ENCODE data around the gene SPEN. TPM values are rescaled to one million over a fixed set of nuclear protein-coding genes. Genes with fewer than 3 reads are reported as not detected.
"Not testable (repeated sequence)": the region's sequence is repeated elsewhere in the genome, so short reads cannot be mapped to it uniquely, and the experiment has no call there.

The SPEN gene
- polyA plus RNA-seq, 1 experiment, result 4.6 TPM

- Histone ChIP-seq H3K36me3 (ENCODE audit: control insufficient read depth, insufficient read depth, low read length) (no peaks in the 10 kb centered on the region), H3K27me3 (ENCODE audit: control insufficient read depth, insufficient read depth, low read length) (no peaks in the 10 kb centered on the region), H3K4me3 (ENCODE audit: low read depth, low read length) (no peak overlapping the region)
- DNase-seq (ENCODE audit: low read depth), result no peak
- CTCF ChIA-PET, result interaction anchor here (1.3 to 6.1 kb wide), 3 partner anchors 12 to 191 kb away, joined by 4 to 26 read pairs (median 19); no protein-coding TSS in a partner anchor
- POLR2A ChIA-PET, result no interaction called here
- peak; percentile 33 for TF ChIP-seq CTCF (IDR thresholded peaks at IDR 0.05; ENCODE audit: insufficient read depth, low read depth, low read length)
Observed at GRCh38 chr1:15803380-15803779, 44.1 kb upstream of the SPEN start.

- ChIA-PET POLR2A (no interaction called here), CTCF (interaction anchor here (0.6 to 6.1 kb wide), 4 partner anchors 11 to 190 kb away, joined by 4 to 26 read pairs (median 12); no protein-coding TSS in a partner anchor)
- no peaks in the 10 kb centered on the region for H3K36me3 ChIP-seq (ENCODE audit: control insufficient read depth, insufficient read depth, low read length)
Observed at GRCh38 chr1:15804060-15804459, 43.4 kb upstream of the SPEN start.

GRCh38 chr1:15807121-15807520, 40.4 kb upstream of the SPEN start:
- ChIA-PET CTCF (interaction anchor here (0.7 to 1.7 kb wide), 3 partner anchors 9 to 24 kb away, joined by 3 to 8 read pairs (median 4); no protein-coding TSS in a partner anchor), POLR2A (no interaction called here)
- Histone ChIP-seq H3K4me3 (ENCODE audit: low read depth, low read length) (no peak overlapping the region), H3K36me3 (ENCODE audit: control insufficient read depth, insufficient read depth, low read length) (no peaks in the 10 kb centered on the region), H3K27me3 (ENCODE audit: control insufficient read depth, insufficient read depth, low read length) (no peaks in the 10 kb centered on the region)
- no peak for TF ChIP-seq CTCF (IDR thresholded peaks at IDR 0.05; ENCODE audit: insufficient read depth, low read depth, low read length)
- no peak for DNase-seq (ENCODE audit: low read depth)

More at GRCh38 chr1:15804060-15804459, 43.4 kb upstream of the SPEN start:
- no peak overlapping the region for H3K4me3 ChIP-seq (ENCODE audit: low read depth, low read length)
- no peak for DNase-seq (ENCODE audit: low read depth)
- no peak for TF ChIP-seq CTCF (IDR thresholded peaks at IDR 0.05; ENCODE audit: insufficient read depth, low read depth, low read length)
- H3K27me3 ChIP-seq (ENCODE audit: control insufficient read depth, insufficient read depth, low read length), result no peaks in the 10 kb centered on the region

- POLR2A ChIA-PET; H3K36me3 ChIP-seq (ENCODE audit: control insufficient read depth, insufficient read depth, low read length); DNase-seq (ENCODE audit: low read depth); H3K27me3 ChIP-seq (ENCODE audit: control insufficient read depth, insufficient read depth, low read length); H3K4me3 ChIP-seq (ENCODE audit: low read depth, low read length): not testable (repeated sequence)
- CTCF ChIA-PET, result interaction anchor here (0.7 to 1.7 kb wide), 4 partner anchors 9 to 70 kb away, joined by 3 to 8 read pairs (median 4); no protein-coding TSS in a partner anchor
Observed at GRCh38 chr1:15807549-15807948, 40.0 kb upstream of the SPEN start, which contains the start of gene UQCRHL. Gene UQCRHL (minus strand): TSS chr1:15807649. CDS start chr1:15807649, 0 bp downstream.

GRCh38 chr1:15808955-15809354, 38.6 kb upstream of the SPEN start:
- POLR2A ChIA-PET, result no interaction called here
- TF ChIP-seq CTCF (IDR thresholded peaks at IDR 0.05; ENCODE audit: insufficient read depth, low read depth, low read length), result no peak
- Histone ChIP-seq H3K4me3 (ENCODE audit: low read depth, low read length) (no peak overlapping the region), H3K36me3 (ENCODE audit: control insufficient read depth, insufficient read depth, low read length) (no peaks in the 10 kb centered on the region), H3K27me3 (ENCODE audit: control insufficient read depth, insufficient read depth, low read length) (no peaks in the 10 kb centered on the region)
- CTCF ChIA-PET, result no interaction called here
- no peak for DNase-seq (ENCODE audit: low read depth)

GRCh38 chr1:15810073-15810472, 37.4 kb upstream of the SPEN start:
- H3K4me3 ChIP-seq (ENCODE audit: low read depth, low read length), result no peak overlapping the region
- ChIA-PET POLR2A (interaction anchor here (0.6 kb wide), 1 partner anchor 24 kb away, joined by 15 read pairs; no protein-coding TSS in a partner anchor), CTCF (interaction anchor here (0.8 kb wide), 1 partner anchor 11 kb away, joined by 4 read pairs; no protein-coding TSS in a partner anchor)
- H3K36me3 ChIP-seq (ENCODE audit: control insufficient read depth, insufficient read depth, low read length), result no peaks in the 10 kb centered on the region
- no peak for DNase-seq (ENCODE audit: low read depth)
- H3K27me3 ChIP-seq (ENCODE audit: control insufficient read depth, insufficient read depth, low read length), result no peaks in the 10 kb centered on the region
- no peak for TF ChIP-seq CTCF (IDR thresholded peaks at IDR 0.05; ENCODE audit: insufficient read depth, low read depth, low read length)
